Motor neuron (in vitro differentiated cells): Measurements from ENCODE around the gene UPP2. TPM values are rescaled to one million over a fixed set of nuclear protein-coding genes. Genes with fewer than 3 reads are reported as not detected.

Experiments used
- ATAC-seq, 8 experiments: fragments of 200-7000 bp; cut with Tn5 transposase; replicated peaks in 6 of 8; 2 replicates each; pipeline ENCODE4 v1.8.0; 2021; ENCODE audit warnings: mild to moderate bottlenecking in 8 of 8, moderate library complexity in 8 of 8
- H3K27ac ChIP-seq, 2 donors: fragments of 250-450 bp; sonication (Bioruptor Pico); 2 replicates each; pipeline ENCODE4 v1.9.0; 2021; ENCODE audit warnings: antibody characterized with exemption in 2 of 2, mild to moderate bottlenecking in 2 of 2, moderate library complexity in 1 of 2
- H3K4me1 ChIP-seq, 2 donors: fragments of 250-450 bp; sonication (Bioruptor Pico); replicated peaks in 1 of 2; 2 replicates each; pipeline ENCODE4 v1.6.1; 2021; ENCODE audit warnings: antibody characterized with exemption in 2 of 2, mild to moderate bottlenecking in 2 of 2, moderate library complexity in 1 of 2
- H3K4me3 ChIP-seq, 5 donors: fragments of 250-450 bp; sonication (Bioruptor Pico); 2 replicates each; pipeline ENCODE4 v1.9.0; 2021; ENCODE audit warnings: antibody characterized with exemption in 5 of 5, mild to moderate bottlenecking in 5 of 5, moderate library complexity in 4 of 5
- WGBS, 10 experiments: fragments of 450-650 bp; shearing (Covaris generic); methylation state at CpG; one replicate each; pipeline ENCODE4 v1.0.0; 2022; 5-methylcytosine and 5-hydroxymethylcytosine counted together
- in situ Hi-C, 9 experiments: fragments of 400-800 bp; cut with MboI; loops; one replicate each; pipeline ENCODE4 v1.15.0; 2021; ENCODE audit warnings: low sequenced_read_pairs in 9 of 9, low pct_unique_long_range_greater_than_20kb in 2 of 9; ENCODE audit not compliant: unreplicated experiment in 9 of 9
- total RNA-seq, 8 experiments: library from RNA; unstranded; fragments of 300-600 nt; gene quantifications; 2 replicates each; pipeline versions ENCODE4 v1.2.3 to v1.2.4, GENCODE V29; 2022

Gene UPP2
- total RNA-seq, 8 experiments from 2014 or later: 0.05 to 1.1 (median 0.19) TPM; not detected in 2

GRCh38 chr2:158131919-158132566 is 30.4 kb downstream of the UPP2 start:
- no peak overlapping the region for H3K27ac ChIP-seq
- H3K4me3 ChIP-seq: no peak overlapping the region
- 25 to 82% (median 55%) methylated on average over 2 to 7 of the region's 7 CpGs for WGBS, 10 experiments
- no peaks in the 10 kb centered on the region for H3K4me1 ChIP-seq
- in situ Hi-C loops: no loop called here
- ATAC-seq: no peak

DNA sequence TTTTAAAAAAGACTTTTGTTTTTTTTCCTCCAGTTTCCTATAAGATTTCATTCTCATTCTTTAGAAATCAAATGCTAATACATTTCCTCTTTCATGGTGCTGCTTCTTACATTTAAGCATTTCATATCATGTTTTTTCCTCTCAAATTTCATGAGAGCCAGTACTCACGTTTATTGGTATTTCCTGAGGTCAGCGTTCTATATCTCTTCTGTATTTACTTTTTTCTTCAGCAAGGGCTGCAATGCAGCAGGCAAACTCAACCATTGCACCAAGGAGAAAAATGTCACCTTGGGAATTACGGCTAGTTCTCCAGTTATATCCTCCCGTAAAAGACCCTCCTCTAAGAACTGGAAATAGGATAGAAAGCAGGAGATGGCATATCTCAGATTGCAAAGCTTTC is 32.4 kb downstream of the UPP2 start:
- no peak overlapping the region for H3K4me3 ChIP-seq
- H3K4me1 ChIP-seq: no peaks in the 10 kb centered on the region
- H3K27ac ChIP-seq: no peak overlapping the region
- 32 to 95% (median 82%) methylated on average over 4 of the region's 4 CpGs; no CpG with 5 or more reads in 1 of the 10 experiments for WGBS, 10 experiments
- ATAC-seq: no peak
- in situ Hi-C loops: no loop called here

- WGBS, 10 experiments: 41 to 100% (median 80%) methylated on average over 1 to 6 of the region's 6 CpGs; no CpG with 5 or more reads in 3 of the 10 experiments
- Histone ChIP-seq H3K4me1 (no peaks in the 10 kb centered on the region), H3K27ac (no peak overlapping the region), H3K4me3 (no peak overlapping the region)
- in situ Hi-C loops: no loop called here
- no peak for ATAC-seq
Measured at GRCh38 chr2:158134655-158135054, 33.0 kb downstream of the UPP2 start.

GRCh38 chr2:158135096-158135495 is 33.4 kb downstream of the UPP2 start:
- in situ Hi-C loops: no loop called here
- ATAC-seq: peak in 2 of 8 experiments; percentile 20 to 30
- H3K27ac ChIP-seq: no peak overlapping the region
- H3K4me1 ChIP-seq: no peaks in the 10 kb centered on the region
- no peak overlapping the region for H3K4me3 ChIP-seq
- WGBS, 10 experiments: 0 to 100% (median 75%) methylated on average over 1 of the region's 1 CpG; no CpG with 5 or more reads in 3 of the 10 experiments

DNA sequence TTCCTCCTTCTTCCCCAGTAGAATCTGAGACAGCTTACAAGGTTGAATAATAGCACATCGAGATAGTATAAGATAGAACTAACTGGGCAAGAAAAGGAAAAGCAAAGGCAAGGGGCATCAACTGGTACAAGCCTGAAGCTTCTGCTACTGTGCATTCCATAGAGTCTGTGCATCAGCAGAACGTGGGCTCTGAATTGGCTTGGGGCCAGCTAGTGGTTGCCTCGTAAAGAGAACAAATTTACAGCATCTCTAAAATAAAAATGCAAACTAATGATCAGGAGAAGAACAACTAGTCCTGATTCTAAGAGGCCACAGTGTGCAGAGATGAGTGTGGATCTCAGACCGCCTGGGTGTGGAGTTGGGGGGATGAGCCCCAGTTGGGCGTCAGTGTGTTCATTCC is 36.6 kb downstream of the UPP2 start:
- Histone ChIP-seq H3K4me3 (no peak overlapping the region), H3K4me1 (no peaks in the 10 kb centered on the region), H3K27ac (no peak overlapping the region)
- WGBS, 10 experiments: 0 to 83% (median 55%) methylated on average over 1 to 4 of the region's 5 CpGs; no CpG with 5 or more reads in 2 of the 10 experiments
- in situ Hi-C loops: no loop called here
- ATAC-seq: no peak

DNA sequence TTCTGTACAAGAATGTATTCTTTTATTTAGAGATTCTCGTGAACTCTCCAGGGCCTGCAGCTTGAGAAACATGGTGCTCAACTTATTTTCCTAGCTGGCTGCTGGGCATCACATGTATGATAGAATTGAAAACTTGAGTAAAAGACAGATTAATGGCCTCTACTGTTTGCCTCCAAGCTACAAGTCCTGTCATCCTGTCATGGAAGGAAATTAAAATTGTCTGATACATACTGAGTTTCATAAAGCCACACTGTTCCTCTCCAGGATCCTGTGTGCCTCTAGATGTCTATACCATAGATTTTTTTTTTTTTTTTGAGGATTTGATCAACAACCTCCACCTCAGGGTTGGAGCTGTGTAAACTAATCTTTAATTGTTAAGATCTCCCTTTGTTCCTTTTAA is 38.5 kb downstream of the UPP2 start:
- in situ Hi-C loops: no loop called here
- H3K4me3 ChIP-seq: no peak overlapping the region
- H3K27ac ChIP-seq: no peak overlapping the region
- no peak for ATAC-seq
- 20 to 100% (median 100%) methylated on average over 1 of the region's 1 CpG; no CpG with 5 or more reads in 2 of the 10 experiments for WGBS, 10 experiments
- no peaks in the 10 kb centered on the region for H3K4me1 ChIP-seq

DNA sequence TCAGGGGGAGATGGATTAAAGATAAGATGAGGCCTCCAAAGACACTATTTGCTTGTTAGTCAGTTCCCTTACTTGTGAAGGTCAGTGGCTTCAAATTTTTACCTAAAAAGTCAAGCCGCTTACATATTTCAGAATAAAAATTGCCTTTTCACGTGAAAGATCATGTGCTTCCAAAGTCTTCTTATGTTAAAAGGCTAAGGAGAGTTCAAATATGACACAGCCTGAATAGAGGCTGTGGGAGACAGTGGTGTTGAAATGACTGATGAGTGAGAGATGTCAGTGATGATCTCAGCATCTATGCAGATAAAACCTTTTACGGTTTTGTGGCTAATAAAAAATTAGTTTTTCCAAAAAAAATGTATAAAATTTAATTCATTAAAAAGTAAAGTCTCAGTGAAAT is 40.5 kb downstream of the UPP2 start:
- peak in 1 of 8 experiments; percentile 49 for ATAC-seq
- no peak overlapping the region for H3K27ac ChIP-seq
- no peak overlapping the region for H3K4me3 ChIP-seq
- WGBS, 10 experiments: 22 to 100% (median 72%) methylated on average over 2 to 3 of the region's 3 CpGs; no CpG with 5 or more reads in 1 of the 10 experiments
- no peaks in the 10 kb centered on the region for H3K4me1 ChIP-seq
- in situ Hi-C loops: no loop called here

DNA sequence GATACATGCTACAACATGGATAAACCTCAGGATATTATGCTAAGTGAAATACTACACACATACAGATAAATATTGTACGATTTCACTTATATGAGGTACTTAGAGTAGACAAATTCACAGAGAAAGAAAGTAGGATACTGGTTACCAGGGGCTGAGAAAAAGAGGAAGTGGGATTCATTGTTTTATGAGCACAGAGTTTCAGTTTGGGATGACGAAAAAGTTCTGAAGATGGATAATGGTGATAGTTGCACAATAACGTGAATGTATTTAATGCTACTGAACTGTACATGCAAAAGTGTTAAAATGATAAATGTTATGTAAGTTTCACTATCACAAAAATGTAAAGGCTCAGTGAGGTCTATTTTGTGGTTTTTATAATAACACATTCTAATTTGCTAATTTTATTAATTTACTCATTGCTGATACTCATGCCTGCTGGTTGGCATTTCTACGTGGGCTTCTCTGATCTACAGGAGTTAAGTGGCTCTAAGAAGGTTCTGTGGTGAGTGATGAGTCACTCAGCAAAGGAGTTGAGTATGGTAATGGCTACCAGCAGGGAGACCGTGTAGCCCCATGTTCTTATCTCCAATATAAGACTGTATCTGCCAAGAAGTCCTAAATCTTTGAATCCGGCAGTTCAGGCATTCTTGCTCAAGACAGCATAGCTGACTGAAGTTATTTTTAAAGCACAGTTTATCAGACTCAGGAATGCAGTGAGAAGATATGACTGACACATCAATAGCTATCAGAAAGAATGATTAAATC is 41.1 kb downstream of the UPP2 start:
- H3K4me1 ChIP-seq: no peaks in the 10 kb centered on the region
- WGBS, 10 experiments: 45 to 94% (median 83%) methylated on average over 2 to 6 of the region's 6 CpGs; no CpG with 5 or more reads in 1 of the 10 experiments
- no peak overlapping the region for H3K4me3 ChIP-seq
- peak in 2 of 8 experiments; percentile 60 to 68 for ATAC-seq
- H3K27ac ChIP-seq: no peak overlapping the region
- in situ Hi-C loops: no loop called here

DNA sequence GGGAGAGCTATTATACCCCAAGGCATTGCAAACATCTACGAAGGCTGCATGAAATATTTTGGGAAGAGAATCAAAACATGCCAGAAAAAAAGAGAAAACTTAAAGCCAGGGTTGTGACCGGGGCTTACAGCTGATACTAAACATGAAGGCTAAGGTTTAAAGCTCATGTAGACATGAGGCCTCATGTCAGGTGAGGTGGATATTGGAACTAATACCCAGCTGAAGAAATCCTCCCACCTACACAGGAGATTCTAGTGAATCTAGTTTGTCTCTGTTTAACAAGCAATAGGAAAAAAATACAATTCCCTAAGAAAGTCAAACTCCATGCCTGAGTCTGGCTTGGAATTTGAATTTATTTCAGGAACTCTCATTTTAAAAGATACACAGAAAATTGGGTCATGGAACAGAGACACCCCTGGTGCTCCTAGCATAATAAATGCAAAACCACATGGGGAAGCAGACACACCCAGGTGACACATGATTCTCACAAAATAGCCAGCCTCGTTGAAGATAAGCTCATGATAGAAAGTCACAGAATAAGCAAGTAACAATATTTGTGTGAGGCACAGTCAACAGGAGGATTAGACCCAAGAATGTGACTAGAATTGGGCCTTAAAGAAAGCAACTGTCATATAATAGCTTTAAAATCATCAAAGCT is 42.2 kb downstream of the UPP2 start:
- WGBS, 10 experiments: 4 to 89% (median 72%) methylated on average over 2 to 3 of the region's 3 CpGs
- ATAC-seq: peak in 2 of 8 experiments; percentile 75 to 82
- H3K4me3 ChIP-seq: no peak overlapping the region
- H3K27ac ChIP-seq: no peak overlapping the region
- H3K4me1 ChIP-seq: no peaks in the 10 kb centered on the region
- in situ Hi-C loops: no loop called here

DNA sequence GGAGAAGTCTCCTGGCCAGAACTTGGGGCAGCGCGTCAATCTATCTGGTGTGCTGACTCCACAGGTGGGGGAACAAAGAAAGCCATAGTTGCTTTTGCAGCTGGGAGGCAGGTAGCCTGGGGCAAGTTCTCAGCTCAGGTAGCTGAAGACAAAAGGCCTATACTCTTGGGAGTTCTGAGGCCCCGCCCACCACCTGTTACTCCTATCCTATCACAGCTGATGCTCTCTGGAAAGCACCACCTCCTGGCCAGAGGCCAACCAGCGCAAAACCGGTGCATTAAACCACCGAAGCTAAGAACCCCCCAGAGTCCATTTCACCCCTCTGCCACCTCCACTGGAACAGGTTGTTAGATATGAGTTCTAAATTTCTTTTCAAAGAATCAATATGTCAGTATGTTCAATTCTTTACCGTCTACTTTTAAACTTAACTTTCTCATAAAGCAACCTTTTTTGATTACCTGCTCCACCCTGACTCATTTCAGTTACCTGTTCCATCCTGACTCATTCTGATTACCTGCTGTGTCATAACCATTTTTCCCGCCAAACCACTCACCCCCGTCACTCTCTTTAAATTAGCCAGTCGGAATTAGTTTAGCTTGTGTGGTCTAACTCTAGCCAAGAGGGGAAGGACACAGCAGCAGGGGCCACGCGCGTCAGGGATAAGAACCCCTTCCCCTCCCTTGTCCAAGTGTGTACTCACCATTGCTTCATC is 43.4 kb downstream of the UPP2 start:
- Histone ChIP-seq H3K27ac (no peak overlapping the region), H3K4me3 (no peak overlapping the region), H3K4me1 (no peaks in the 10 kb centered on the region)
- no peak for ATAC-seq
- 43 to 100% (median 91%) methylated on average over 2 to 10 of the region's 13 CpGs; no CpG with 5 or more reads in 2 of the 10 experiments for WGBS, 10 experiments
- in situ Hi-C loops: no loop called here

- peak in 2 of 8 experiments; percentile 83 to 88 for ATAC-seq
- H3K4me1 ChIP-seq: no peaks in the 10 kb centered on the region
- H3K4me3 ChIP-seq: no peak overlapping the region
- no peak overlapping the region for H3K27ac ChIP-seq
- in situ Hi-C loops: loop anchor here in 2 of 9 experiments (25.0 kb wide), 1 partner anchor 116 kb away; no protein-coding TSS in a partner anchor
- 7 to 100% (median 87%) methylated on average over 1 to 3 of the region's 3 CpGs; no CpG with 5 or more reads in 5 of the 10 experiments for WGBS, 10 experiments
Measured at GRCh38 chr2:158153270-158154015, 51.8 kb downstream of the UPP2 start.

- Histone ChIP-seq H3K4me3 (no peak overlapping the region), H3K4me1 (no peaks in the 10 kb centered on the region), H3K27ac (no peak overlapping the region)
- in situ Hi-C loops: loop anchor here in 2 of 9 experiments (25.0 kb wide), 1 partner anchor 117 kb away; no protein-coding TSS in a partner anchor
- ATAC-seq: no peak
Measured at GRCh38 chr2:158154596-158154995, 52.9 kb downstream of the UPP2 start.
